CD4-positive, alpha-beta T cell (primary cell): ENCODE measurements around the gene ZMYND15. TPM values are rescaled to one million over a fixed set of nuclear protein-coding genes. Genes with fewer than 3 reads are reported as not detected.

Experiments used
- ATAC-seq: fragments of 200-7000 bp; cut with Tn5 transposase; one replicate; pipeline ENCODE4 v1.10.0; 2022; ENCODE audit warnings: mild to moderate bottlenecking; ENCODE audit not compliant: poor library complexity
- CTCF ChIA-PET: fragments of 350-600 bp; sonication (Branson Sonifier 250); formaldehyde crosslinking; loops from one replicate; lab custom pipeline; 2021; ENCODE audit warnings: antibody characterized with exemption, inconsistent platforms; lab: Charles Lee
- POLR2A ChIA-PET: fragments of 350-600 bp; sonication (Branson Sonifier 250); formaldehyde crosslinking; loops from one replicate; lab custom pipeline; 2021; ENCODE audit warnings: antibody characterized with exemption, inconsistent platforms; lab: Charles Lee
- DNase-seq, 14 experiments: peaks; one replicate each; pipeline ENCODE4 v3.0.0-alpha.2; 2013 to 2020; ENCODE audit warnings: mixed read lengths in 2 of 14
- H3K27ac ChIP-seq, 2 donors: one replicate each; pipeline versions ENCODE4 v1.5.1 to v1.7.0; 2013; ENCODE audit warnings: low read length in 2 of 2, low read depth in 1 of 2, mild to moderate bottlenecking in 1 of 2
- H3K27me3 ChIP-seq, 2 experiments: 1 replicate in 1 of 2; 2 replicates in 1 of 2; pipeline versions ENCODE4 v1.6.1 to v1.7.0; 2013; ENCODE audit warnings: low read length in 2 of 2, control low read depth in 1 of 2, mild to moderate bottlenecking in 1 of 2, moderate library complexity in 1 of 2; ENCODE audit not compliant: insufficient read depth in 2 of 2, control insufficient read depth in 1 of 2
- H3K36me3 ChIP-seq: one replicate; pipeline ENCODE4 v1.6.1; 2013; ENCODE audit warnings: low read length, control low read depth; ENCODE audit not compliant: insufficient read depth
- H3K4me1 ChIP-seq: one replicate; pipeline ENCODE4 v1.6.1; 2013; ENCODE audit warnings: low read length, control low read depth; ENCODE audit not compliant: insufficient read depth
- H3K4me3 ChIP-seq: one replicate; pipeline ENCODE4 v1.5.1; 2013; ENCODE audit warnings: mild to moderate bottlenecking, low read length, moderate library complexity
- H3K9me3 ChIP-seq, 2 experiments: 1 replicate in 1 of 2; 2 replicates in 1 of 2; pipeline versions ENCODE4 v1.6.1 to v1.7.0; 2013; ENCODE audit warnings: low read length in 2 of 2, mild to moderate bottlenecking in 2 of 2, control low read depth in 1 of 2, moderate library complexity in 1 of 2; ENCODE audit not compliant: control insufficient read depth in 1 of 2, insufficient read depth in 1 of 2
- H3K27ac Mint-ChIP-seq: one replicate; pipeline ENCODE4 v1.8.0; 2020; ENCODE audit warnings: mixed read lengths
- H3K27me3 Mint-ChIP-seq: one replicate; pipeline ENCODE4 v1.8.0; 2021; ENCODE audit warnings: mixed read lengths
- H3K36me3 Mint-ChIP-seq: one replicate; pipeline ENCODE4 v1.8.0; 2021; ENCODE audit warnings: low read depth, mixed read lengths
- H3K4me1 Mint-ChIP-seq: one replicate; pipeline ENCODE4 v1.8.0; 2021; ENCODE audit warnings: low read depth, mixed read lengths
- H3K4me3 Mint-ChIP-seq: one replicate; pipeline ENCODE4 v1.8.0; 2020; ENCODE audit warnings: mild to moderate bottlenecking, mixed read lengths
- H3K9me3 Mint-ChIP-seq: one replicate; pipeline ENCODE4 v1.8.0; 2020; ENCODE audit warnings: mixed read lengths
- intact Hi-C, 2 experiments: fragments of 100-400 bp; cut with DNase I in 1 of 2; cut with micrococcal nuclease in 1 of 2; formaldehyde crosslinking; loops; one replicate each; pipeline versions ENCODE4 v1.15.1 to v1.9.0; 2023 to 2025; cut with DNase I, micrococcal nuclease
- total RNA-seq, 174 experiments: library from RNA in 2 of 174; stranded (reverse) in 2 of 174; gene quantifications; one replicate each; pipeline ENCODE4 v1.2.3 and lab custom pipeline; 2021 to 2026
- TF ChIP-seq, protein P1 (sequence below): fragments of 200-600 bp; IDR thresholded peaks from one replicate; pipeline ENCODE4 v1.8.0; 2022; ENCODE audit warnings: antibody characterized with exemption, mild to moderate bottlenecking

Gene ZMYND15
- total RNA-seq, 2 experiments from 2014 or later: 3.1 to 3.3 TPM

DNA sequence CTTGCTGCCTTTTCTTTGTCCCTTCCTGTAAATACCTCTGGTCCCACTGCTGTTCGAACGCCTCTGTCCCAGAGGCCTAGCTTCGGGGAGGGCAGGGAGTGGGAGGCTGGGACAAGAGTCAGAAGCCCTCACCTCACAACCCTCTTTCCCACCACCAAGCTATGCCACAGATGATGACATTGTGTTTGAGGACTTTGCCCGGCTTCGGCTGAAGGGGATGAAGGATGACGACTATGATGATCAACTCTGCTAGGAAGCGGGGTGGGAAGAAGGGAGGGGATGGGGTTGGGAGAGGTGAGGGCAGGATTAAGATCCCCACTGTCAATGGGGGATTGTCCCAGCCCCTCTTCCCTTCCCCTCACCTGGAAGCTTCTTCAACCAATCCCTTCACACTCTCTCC, 18.8 kb upstream of the ZMYND15 start:
- peak overlapping the region; percentile 42 for H3K27ac Mint-ChIP-seq
- Histone ChIP-seq H3K27ac (no peak overlapping the region), H3K4me1 (peaks cover 25% of the 10 kb centered on the region), H3K27me3 (no peaks in the 10 kb centered on the region), H3K9me3 (no peaks in the 10 kb centered on the region), H3K4me3 (no peak overlapping the region), H3K36me3 (peaks cover 56% of the 10 kb centered on the region)
- no peaks in the 10 kb centered on the region for H3K9me3 Mint-ChIP-seq
- H3K27me3 Mint-ChIP-seq: no peaks in the 10 kb centered on the region
- no peak for ATAC-seq
- TF ChIP-seq, protein P1, sequence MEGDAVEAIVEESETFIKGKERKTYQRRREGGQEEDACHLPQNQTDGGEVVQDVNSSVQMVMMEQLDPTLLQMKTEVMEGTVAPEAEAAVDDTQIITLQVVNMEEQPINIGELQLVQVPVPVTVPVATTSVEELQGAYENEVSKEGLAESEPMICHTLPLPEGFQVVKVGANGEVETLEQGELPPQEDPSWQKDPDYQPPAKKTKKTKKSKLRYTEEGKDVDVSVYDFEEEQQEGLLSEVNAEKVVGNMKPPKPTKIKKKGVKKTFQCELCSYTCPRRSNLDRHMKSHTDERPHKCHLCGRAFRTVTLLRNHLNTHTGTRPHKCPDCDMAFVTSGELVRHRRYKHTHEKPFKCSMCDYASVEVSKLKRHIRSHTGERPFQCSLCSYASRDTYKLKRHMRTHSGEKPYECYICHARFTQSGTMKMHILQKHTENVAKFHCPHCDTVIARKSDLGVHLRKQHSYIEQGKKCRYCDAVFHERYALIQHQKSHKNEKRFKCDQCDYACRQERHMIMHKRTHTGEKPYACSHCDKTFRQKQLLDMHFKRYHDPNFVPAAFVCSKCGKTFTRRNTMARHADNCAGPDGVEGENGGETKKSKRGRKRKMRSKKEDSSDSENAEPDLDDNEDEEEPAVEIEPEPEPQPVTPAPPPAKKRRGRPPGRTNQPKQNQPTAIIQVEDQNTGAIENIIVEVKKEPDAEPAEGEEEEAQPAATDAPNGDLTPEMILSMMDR: no peak
- ChIA-PET POLR2A (interaction anchor here (1.0 to 1.8 kb wide), 3 partner anchors 9 to 16 kb away, joined by 3 to 12 read pairs (median 4); partner anchors contain the start of genes ARRB2, MED11 and PELP1), CTCF (no interaction called here)
- peaks cover 59% of the 10 kb centered on the region for H3K36me3 Mint-ChIP-seq
- intact Hi-C loops: no loop called here
- no peak for DNase-seq
- H3K4me3 Mint-ChIP-seq: no peak overlapping the region
- peaks cover 10% of the 10 kb centered on the region for H3K4me1 Mint-ChIP-seq

- no peak for ATAC-seq
- no peak overlapping the region for H3K4me3 ChIP-seq
- ChIA-PET CTCF (interaction anchor here (1.0 to 1.5 kb wide), 2 partner anchors 11 to 68 kb away, joined by 3 to 4 read pairs; partner anchors contain the start of gene ARRB2), POLR2A (interaction anchor here (1.0 to 1.8 kb wide), 3 partner anchors 9 to 17 kb away, joined by 3 to 12 read pairs (median 4); partner anchors contain the start of genes ARRB2, MED11 and PELP1)
- Mint-ChIP-seq H3K4me1 (peaks cover 7% of the 10 kb centered on the region), H3K9me3 (no peaks in the 10 kb centered on the region), H3K27me3 (no peaks in the 10 kb centered on the region), H3K27ac (peak overlapping the region; percentile 28), H3K4me3 (no peak overlapping the region), H3K36me3 (peaks cover 55% of the 10 kb centered on the region)
- H3K36me3 ChIP-seq: peaks cover 50% of the 10 kb centered on the region
- peak in 4 of 14 experiments; percentile 30 to 67 (median 43) for DNase-seq
- peaks cover 18% of the 10 kb centered on the region for H3K4me1 ChIP-seq
- no peaks in the 10 kb centered on the region for H3K27me3 ChIP-seq
- peak overlapping the region in 1 of 2 donors; percentile 9 for H3K27ac ChIP-seq
- intact Hi-C loops: no loop called here
- no peaks in the 10 kb centered on the region for H3K9me3 ChIP-seq
- TF ChIP-seq, protein P1: no peak
Observed at GRCh38 chr17:4721203-4722135, 18.2 kb upstream of the ZMYND15 start.

DNA sequence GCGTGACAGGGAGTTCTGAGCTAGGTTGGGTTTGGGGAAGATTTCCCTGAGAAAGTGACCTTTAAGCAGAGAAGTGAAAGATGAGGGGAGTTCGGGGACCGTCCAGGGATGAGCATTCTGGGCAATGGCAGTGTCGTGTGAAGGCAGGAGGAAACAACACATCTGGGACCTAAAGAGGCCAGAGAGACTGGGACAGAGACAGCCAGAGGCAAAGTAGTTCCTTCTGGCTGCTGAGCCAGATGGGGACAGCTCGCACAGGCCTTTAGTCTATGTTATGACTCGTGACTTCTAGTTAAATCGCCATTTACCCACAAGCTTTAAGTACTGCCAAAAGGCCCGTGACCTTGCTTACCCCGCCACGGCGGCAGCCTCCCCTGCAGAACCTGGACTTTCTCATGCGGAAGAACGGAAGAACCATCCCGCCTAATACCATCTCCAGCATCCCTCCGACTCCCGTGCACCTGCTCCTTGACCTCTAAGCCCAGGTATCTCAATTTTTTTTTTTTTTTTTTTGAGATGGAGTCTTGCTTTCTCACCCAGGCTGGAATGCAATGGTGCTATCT, 16.9 kb upstream of the ZMYND15 start:
- H3K4me1 ChIP-seq: peaks cover 6% of the 10 kb centered on the region

More for the DNA sequence above, 16.9 kb upstream of the ZMYND15 start:
- Histone ChIP-seq H3K36me3 (peaks cover 37% of the 10 kb centered on the region), H3K27ac (no peak overlapping the region), H3K9me3 (no peaks in the 10 kb centered on the region), H3K4me3 (no peak overlapping the region), H3K27me3 (no peaks in the 10 kb centered on the region)
- ATAC-seq (no peak), DNase-seq (no peak)
- no peak overlapping the region for H3K27ac Mint-ChIP-seq
- H3K4me3 Mint-ChIP-seq: no peak overlapping the region
- CTCF ChIA-PET: interaction anchor here (1.0 to 1.5 kb wide), 2 partner anchors 12 to 67 kb away, joined by 3 to 4 read pairs; partner anchors contain the start of gene ARRB2
- H3K4me1 Mint-ChIP-seq: peaks cover 7% of the 10 kb centered on the region
- TF ChIP-seq, protein P1: no peak
- intact Hi-C loops: no loop called here
- H3K36me3 Mint-ChIP-seq: peaks cover 42% of the 10 kb centered on the region
- no peaks in the 10 kb centered on the region for H3K27me3 Mint-ChIP-seq
- POLR2A ChIA-PET: interaction anchor here (0.5 kb wide), 1 partner anchor 16 kb away, joined by 3 read pairs; no protein-coding TSS in a partner anchor
- no peaks in the 10 kb centered on the region for H3K9me3 Mint-ChIP-seq
